ENCODE data around the gene KIF6.

KIF6 gene

GRCh38 chr6:39623750-39624149, 101.5 kb downstream of the KIF6 start:
- H3K4me3 ChIP-seq (ENCODE audit: low read length) = no peak overlapping the region
- TF ChIP-seq, protein P1, sequence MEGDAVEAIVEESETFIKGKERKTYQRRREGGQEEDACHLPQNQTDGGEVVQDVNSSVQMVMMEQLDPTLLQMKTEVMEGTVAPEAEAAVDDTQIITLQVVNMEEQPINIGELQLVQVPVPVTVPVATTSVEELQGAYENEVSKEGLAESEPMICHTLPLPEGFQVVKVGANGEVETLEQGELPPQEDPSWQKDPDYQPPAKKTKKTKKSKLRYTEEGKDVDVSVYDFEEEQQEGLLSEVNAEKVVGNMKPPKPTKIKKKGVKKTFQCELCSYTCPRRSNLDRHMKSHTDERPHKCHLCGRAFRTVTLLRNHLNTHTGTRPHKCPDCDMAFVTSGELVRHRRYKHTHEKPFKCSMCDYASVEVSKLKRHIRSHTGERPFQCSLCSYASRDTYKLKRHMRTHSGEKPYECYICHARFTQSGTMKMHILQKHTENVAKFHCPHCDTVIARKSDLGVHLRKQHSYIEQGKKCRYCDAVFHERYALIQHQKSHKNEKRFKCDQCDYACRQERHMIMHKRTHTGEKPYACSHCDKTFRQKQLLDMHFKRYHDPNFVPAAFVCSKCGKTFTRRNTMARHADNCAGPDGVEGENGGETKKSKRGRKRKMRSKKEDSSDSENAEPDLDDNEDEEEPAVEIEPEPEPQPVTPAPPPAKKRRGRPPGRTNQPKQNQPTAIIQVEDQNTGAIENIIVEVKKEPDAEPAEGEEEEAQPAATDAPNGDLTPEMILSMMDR (conservative IDR thresholded peaks at IDR 0.05; ENCODE audit: low read depth, low read length) = no peak
- no peak for DNase-seq (ENCODE audit: low read depth)

- TF ChIP-seq, protein P1 (conservative IDR thresholded peaks at IDR 0.05; ENCODE audit: low read depth, low read length) = no peak
- no peak for DNase-seq (ENCODE audit: low read depth)
- no peak overlapping the region for H3K4me3 ChIP-seq (ENCODE audit: low read length)
Measured at GRCh38 chr6:39617520-39617919, 107.7 kb downstream of the KIF6 start.

DNA sequence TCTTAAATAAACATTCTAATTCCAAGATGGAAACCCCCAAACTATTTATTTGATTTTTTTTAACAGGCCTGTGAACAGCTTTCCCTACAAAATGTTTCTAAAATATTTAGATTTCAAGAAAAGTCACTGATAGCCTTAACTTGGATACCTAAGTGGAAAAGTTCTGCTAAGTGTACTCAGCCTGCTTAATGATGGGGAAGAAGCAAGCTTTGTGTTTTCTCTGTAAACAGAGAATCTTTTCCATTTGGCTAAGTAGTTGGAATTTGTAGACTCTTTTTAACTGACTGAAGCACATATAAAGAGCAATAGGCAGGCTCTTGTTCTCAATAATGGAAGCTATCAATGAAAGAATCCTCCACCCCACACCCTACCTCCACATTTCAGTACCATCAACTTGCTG, 108.2 kb downstream of the KIF6 start:
- TF ChIP-seq, protein P1 (conservative IDR thresholded peaks at IDR 0.05; ENCODE audit: low read depth, low read length) = no peak
- no peak overlapping the region for H3K4me3 ChIP-seq (ENCODE audit: low read length)
- no peak for DNase-seq (ENCODE audit: low read depth)

GRCh38 chr6:39615622-39616021, 109.6 kb downstream of the KIF6 start:
- no peak for DNase-seq (ENCODE audit: low read depth)
- H3K4me3 ChIP-seq (ENCODE audit: low read length) = no peak overlapping the region
- TF ChIP-seq, protein P1 (conservative IDR thresholded peaks at IDR 0.05; ENCODE audit: low read depth, low read length) = no peak

- no peak for DNase-seq (ENCODE audit: low read depth)
- H3K4me3 ChIP-seq (ENCODE audit: low read length) = no peak overlapping the region
- TF ChIP-seq, protein P1 (conservative IDR thresholded peaks at IDR 0.05; ENCODE audit: low read depth, low read length) = no peak
Measured at GRCh38 chr6:39614393-39614950, 110.7 kb downstream of the KIF6 start.

DNA sequence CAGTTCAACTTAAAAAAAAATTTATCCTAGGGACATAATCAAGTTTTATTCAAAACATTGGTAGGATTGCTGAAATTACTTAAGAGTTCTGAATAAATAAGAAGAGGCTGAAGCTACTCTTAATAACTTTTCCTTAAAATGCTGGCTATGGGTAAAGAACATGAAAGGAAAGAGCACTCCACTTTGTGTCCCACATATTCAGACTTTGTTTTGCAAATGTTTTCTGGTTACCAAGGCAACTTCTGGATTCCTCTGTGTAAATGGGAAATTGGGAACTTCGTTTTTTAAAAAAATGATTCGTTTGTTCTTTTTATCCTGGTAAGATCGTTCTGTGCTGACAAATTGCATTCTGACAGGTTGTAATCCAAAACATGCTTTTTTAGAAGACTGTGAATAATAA, 115.0 kb downstream of the KIF6 start:
- TF ChIP-seq, protein P1 (conservative IDR thresholded peaks at IDR 0.05; ENCODE audit: low read depth, low read length) = no peak
- H3K4me3 ChIP-seq (ENCODE audit: low read length) = no peak overlapping the region
- peak; percentile 59 for DNase-seq (ENCODE audit: low read depth)

- TF ChIP-seq, protein P1 (conservative IDR thresholded peaks at IDR 0.05; ENCODE audit: low read depth, low read length) = no peak
- no peak overlapping the region for H3K4me3 ChIP-seq (ENCODE audit: low read length)
- no peak for DNase-seq (ENCODE audit: low read depth)
Measured at GRCh38 chr6:39608652-39609345, 116.4 kb downstream of the KIF6 start.
